ENCODE data around the gene GZMB.

The GZMB gene

DNA sequence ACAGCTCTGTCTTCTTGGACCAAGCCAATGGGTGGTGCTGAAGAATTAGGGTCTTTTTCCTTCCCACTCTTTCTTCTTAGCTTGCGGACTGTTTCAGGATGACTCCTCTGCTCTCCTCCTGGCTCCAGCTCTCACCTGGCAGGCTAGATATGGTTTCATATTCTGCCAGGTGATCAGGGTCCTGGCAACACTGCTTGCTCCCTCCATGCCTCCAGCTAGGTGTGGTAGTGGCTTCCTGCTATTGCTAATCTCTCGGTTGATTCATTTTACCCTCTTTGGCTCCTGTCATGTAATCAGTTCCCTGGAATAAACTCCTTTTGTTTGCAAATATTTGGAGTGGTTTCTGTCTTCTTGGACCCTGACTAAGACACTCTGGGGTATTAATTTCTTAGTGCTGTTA lies 20.2 kb downstream of the GZMB start:
- TF ChIP-seq, protein P1, sequence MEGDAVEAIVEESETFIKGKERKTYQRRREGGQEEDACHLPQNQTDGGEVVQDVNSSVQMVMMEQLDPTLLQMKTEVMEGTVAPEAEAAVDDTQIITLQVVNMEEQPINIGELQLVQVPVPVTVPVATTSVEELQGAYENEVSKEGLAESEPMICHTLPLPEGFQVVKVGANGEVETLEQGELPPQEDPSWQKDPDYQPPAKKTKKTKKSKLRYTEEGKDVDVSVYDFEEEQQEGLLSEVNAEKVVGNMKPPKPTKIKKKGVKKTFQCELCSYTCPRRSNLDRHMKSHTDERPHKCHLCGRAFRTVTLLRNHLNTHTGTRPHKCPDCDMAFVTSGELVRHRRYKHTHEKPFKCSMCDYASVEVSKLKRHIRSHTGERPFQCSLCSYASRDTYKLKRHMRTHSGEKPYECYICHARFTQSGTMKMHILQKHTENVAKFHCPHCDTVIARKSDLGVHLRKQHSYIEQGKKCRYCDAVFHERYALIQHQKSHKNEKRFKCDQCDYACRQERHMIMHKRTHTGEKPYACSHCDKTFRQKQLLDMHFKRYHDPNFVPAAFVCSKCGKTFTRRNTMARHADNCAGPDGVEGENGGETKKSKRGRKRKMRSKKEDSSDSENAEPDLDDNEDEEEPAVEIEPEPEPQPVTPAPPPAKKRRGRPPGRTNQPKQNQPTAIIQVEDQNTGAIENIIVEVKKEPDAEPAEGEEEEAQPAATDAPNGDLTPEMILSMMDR (IDR thresholded peaks at IDR 0.05; ENCODE audit: low read depth, low read length): no peak
- DNase-seq (ENCODE audit: low read depth in 2 of 2): no peak
- H3K4me3 ChIP-seq (replicated peaks in 1 of 2; ENCODE audit: low read depth in 2 of 2, low read length in 2 of 2): no peak overlapping the region

GRCh38 chr14:24613241-24613640 lies 20.7 kb downstream of the GZMB start:
- H3K4me3 ChIP-seq (replicated peaks in 1 of 2; ENCODE audit: low read depth in 2 of 2, low read length in 2 of 2): no peak overlapping the region
- DNase-seq (ENCODE audit: low read depth in 2 of 2): no peak
- TF ChIP-seq, protein P1 (IDR thresholded peaks at IDR 0.05; ENCODE audit: low read depth, low read length): no peak

DNA sequence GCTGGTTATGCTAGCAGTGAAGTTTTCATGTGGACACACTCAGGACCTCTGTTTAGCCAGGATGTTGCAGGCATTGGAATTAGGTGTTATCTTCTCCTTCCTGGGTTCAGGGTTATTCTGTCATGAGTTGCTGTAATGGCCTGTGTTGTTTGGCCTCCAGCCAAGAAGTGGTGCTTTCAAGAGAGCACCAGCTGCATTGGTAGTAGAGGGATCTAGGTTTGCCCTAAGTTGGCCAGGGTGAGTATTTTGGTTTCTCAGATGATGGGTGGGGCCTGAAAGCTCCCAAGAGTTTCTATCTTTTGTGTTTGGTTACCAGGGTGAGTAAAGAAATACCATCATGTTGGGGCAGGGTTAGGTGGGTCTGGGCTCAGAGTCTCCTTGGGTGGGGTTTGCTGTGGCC lies 21.8 kb downstream of the GZMB start:
- no peak for DNase-seq (ENCODE audit: low read depth in 2 of 2)
- TF ChIP-seq, protein P1 (IDR thresholded peaks at IDR 0.05; ENCODE audit: low read depth, low read length): no peak
- H3K4me3 ChIP-seq (replicated peaks in 1 of 2; ENCODE audit: low read depth in 2 of 2, low read length in 2 of 2): no peak overlapping the region

GRCh38 chr14:24609655-24610344 lies 24.2 kb downstream of the GZMB start, which contains the start of gene GZMH:
Gene GZMH, minus strand, starts transcription at chr14:24609685. Its CDS starts 72 bp downstream, at chr14:24609613.
- TF ChIP-seq, protein P1 (IDR thresholded peaks at IDR 0.05; ENCODE audit: low read depth, low read length): no peak
- no peak for DNase-seq (ENCODE audit: low read depth in 2 of 2)
- no peak within 1 kb of the TSS for H3K4me3 ChIP-seq (replicated peaks in 1 of 2; ENCODE audit: low read depth in 2 of 2, low read length in 2 of 2)

DNA sequence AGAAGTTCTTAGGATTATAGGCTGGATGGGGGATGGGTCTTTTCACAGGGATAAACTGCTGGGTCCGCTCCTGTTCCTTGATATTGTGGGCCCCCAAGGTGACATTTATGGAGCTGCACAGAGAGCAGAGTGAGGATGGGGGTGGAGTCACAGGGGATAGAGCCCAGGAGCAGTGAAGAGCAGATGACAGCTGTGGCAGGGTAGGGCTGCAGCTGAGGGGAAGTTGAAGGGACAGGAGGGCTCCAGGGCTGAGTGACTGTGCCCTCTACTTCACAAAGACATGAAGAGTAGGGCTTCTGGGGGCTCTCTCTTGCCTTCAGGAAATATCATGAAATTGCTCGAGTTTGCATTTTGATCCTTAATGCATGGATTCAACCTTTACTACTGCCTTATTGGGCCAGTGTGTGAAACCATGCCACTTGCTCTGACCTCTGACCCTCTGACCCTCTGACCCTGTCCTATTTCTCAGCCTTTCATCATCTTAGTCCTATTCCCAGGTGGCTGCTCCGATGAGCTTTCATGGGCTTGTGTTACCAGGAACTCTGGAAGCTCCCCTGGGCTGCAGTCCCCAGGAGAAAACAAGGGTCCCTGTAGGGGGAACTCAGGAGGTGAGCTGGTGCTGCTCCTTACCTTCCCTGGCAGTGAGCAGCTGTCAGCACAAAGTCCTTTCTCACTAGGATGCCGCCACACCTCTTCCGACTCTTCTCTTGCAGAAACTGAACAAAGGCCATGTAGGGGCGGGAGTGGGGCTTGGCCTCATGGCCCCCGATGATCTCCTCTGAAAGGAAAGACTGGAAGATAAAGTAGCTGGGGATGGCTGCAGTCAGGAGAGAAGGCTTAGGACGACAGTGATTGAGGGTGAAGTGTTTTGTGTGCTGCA lies 26.1 kb downstream of the GZMB start:
- no peak overlapping the region for H3K4me3 ChIP-seq (replicated peaks in 1 of 2; ENCODE audit: low read depth in 2 of 2, low read length in 2 of 2)
- TF ChIP-seq, protein P1 (IDR thresholded peaks at IDR 0.05; ENCODE audit: low read depth, low read length): no peak
- no peak for DNase-seq (ENCODE audit: low read depth in 2 of 2)

- TF ChIP-seq, protein P1 (IDR thresholded peaks at IDR 0.05; ENCODE audit: low read depth, low read length): no peak
- DNase-seq (ENCODE audit: low read depth in 2 of 2): no peak
- H3K4me3 ChIP-seq (replicated peaks in 1 of 2; ENCODE audit: low read depth in 2 of 2, low read length in 2 of 2): no peak overlapping the region
Observed at GRCh38 chr14:24607081-24607480, 26.9 kb downstream of the GZMB start.

All from cardiac fibroblast (primary cell).